ENCODE data around the gene CLK3. TPM values are rescaled to one million over a fixed set of nuclear protein-coding genes. Genes with fewer than 3 reads are reported as not detected.
"Not testable (repeated sequence)": the region's sequence is repeated elsewhere in the genome, so short reads cannot be mapped to it uniquely, and the experiment has no call there.

CLK3 gene
- total RNA-seq, 2 experiments from 2014 or later: 130 to 175 TPM

GRCh38 chr15:74629696-74630095, 14.1 kb downstream of the CLK3 start:
- H3K9me3 Mint-ChIP-seq (ENCODE audit: low read depth); H3K4me3 Mint-ChIP-seq; H3K27me3 Mint-ChIP-seq; POLR2A ChIA-PET; H3K4me1 Mint-ChIP-seq; DNase-seq; H3K27ac Mint-ChIP-seq; ATAC-seq: not testable (repeated sequence)
- CTCF ChIA-PET: interaction anchor here (0.7 to 21.2 kb wide), 4 partner anchors 8 to 254 kb away, joined by 3 to 458 read pairs (median 87); partner anchors contain the start of genes CLK3 and CSK
- H3K36me3 Mint-ChIP-seq (ENCODE audit: low read depth): peaks cover 36% of the 10 kb centered on the region
- intact Hi-C loops (cut with DNase I, micrococcal nuclease): loop anchor here in 1 of 2 experiments (10.0 kb wide), 1 partner anchor 325 kb away; the partner anchor contains the start of gene RPP25

GRCh38 chr15:74630284-74631086, 14.8 kb downstream of the CLK3 start:
- POLR2A ChIA-PET: interaction anchor here (0.6 to 1.7 kb wide), 2 partner anchors 13 to 175 kb away, joined by 3 to 5 read pairs; no protein-coding TSS in a partner anchor
- Mint-ChIP-seq H3K36me3 (ENCODE audit: low read depth) (peaks cover 35% of the 10 kb centered on the region), H3K27me3 (no peaks in the 10 kb centered on the region), H3K27ac (no peak overlapping the region), H3K4me1 (peaks cover 5% of the 10 kb centered on the region), H3K9me3 (ENCODE audit: low read depth) (no peaks in the 10 kb centered on the region), H3K4me3 (no peak overlapping the region)
- ATAC-seq: peak; percentile 16
- no peak for DNase-seq
- intact Hi-C loops (cut with DNase I, micrococcal nuclease): loop anchor here in 1 of 2 experiments (10.0 kb wide), 1 partner anchor 324 kb away; the partner anchor contains the start of gene RPP25
- CTCF ChIA-PET: interaction anchor here (0.5 to 21.2 kb wide), 14 partner anchors 9 to 321 kb away, joined by 3 to 458 read pairs (median 4); partner anchors contain the start of genes CLK3 and CSK

- H3K4me3 Mint-ChIP-seq: no peak overlapping the region
- intact Hi-C loops (cut with DNase I, micrococcal nuclease): loop anchor here in 1 of 2 experiments (10.0 kb wide), 1 partner anchor 324 kb away; the partner anchor contains the start of gene RPP25
- ChIA-PET CTCF (interaction anchor here (0.9 to 21.2 kb wide), 13 partner anchors 9 to 321 kb away, joined by 3 to 458 read pairs (median 5); partner anchors contain the start of genes CLK3, CSK and CYP1A1), POLR2A (interaction anchor here (0.6 to 1.7 kb wide), 2 partner anchors 13 to 837 kb away, joined by 3 to 5 read pairs; no protein-coding TSS in a partner anchor)
- H3K4me1 Mint-ChIP-seq: peaks cover 5% of the 10 kb centered on the region
- no peak for DNase-seq
- no peaks in the 10 kb centered on the region for H3K27me3 Mint-ChIP-seq
- H3K27ac Mint-ChIP-seq: no peak overlapping the region
- H3K36me3 Mint-ChIP-seq (ENCODE audit: low read depth): peaks cover 33% of the 10 kb centered on the region
- H3K9me3 Mint-ChIP-seq (ENCODE audit: low read depth): no peaks in the 10 kb centered on the region
- no peak for ATAC-seq
Measured at GRCh38 chr15:74631087-74631385, 15.4 kb downstream of the CLK3 start.

DNA sequence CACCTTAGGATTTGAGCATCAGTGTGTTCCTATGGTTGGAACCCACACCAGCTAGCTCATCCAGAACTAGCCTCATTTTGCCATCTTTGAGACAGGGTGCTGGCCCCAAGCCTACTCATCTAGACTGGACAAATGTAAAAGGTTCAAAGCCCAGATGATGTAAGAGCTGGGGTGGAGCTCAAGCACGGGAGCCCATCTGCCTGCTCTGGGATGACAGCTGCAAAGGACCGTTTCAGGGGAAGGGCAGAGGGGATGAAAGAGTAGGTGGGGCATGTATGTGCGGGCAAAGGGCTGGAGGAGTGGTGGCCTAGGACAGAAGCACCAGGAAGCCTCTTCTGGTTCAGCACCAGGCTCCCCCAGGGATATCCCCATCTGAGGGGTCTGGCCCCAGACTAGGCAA, 15.8 kb downstream of the CLK3 start:
- POLR2A ChIA-PET: interaction anchor here (0.6 to 1.7 kb wide), 3 partner anchors 14 to 836 kb away, joined by 3 to 5 read pairs (median 4); no protein-coding TSS in a partner anchor
- intact Hi-C loops (cut with DNase I, micrococcal nuclease): loop anchor here in 1 of 2 experiments (10.0 kb wide), 1 partner anchor 323 kb away; the partner anchor contains the start of gene RPP25

DNA sequence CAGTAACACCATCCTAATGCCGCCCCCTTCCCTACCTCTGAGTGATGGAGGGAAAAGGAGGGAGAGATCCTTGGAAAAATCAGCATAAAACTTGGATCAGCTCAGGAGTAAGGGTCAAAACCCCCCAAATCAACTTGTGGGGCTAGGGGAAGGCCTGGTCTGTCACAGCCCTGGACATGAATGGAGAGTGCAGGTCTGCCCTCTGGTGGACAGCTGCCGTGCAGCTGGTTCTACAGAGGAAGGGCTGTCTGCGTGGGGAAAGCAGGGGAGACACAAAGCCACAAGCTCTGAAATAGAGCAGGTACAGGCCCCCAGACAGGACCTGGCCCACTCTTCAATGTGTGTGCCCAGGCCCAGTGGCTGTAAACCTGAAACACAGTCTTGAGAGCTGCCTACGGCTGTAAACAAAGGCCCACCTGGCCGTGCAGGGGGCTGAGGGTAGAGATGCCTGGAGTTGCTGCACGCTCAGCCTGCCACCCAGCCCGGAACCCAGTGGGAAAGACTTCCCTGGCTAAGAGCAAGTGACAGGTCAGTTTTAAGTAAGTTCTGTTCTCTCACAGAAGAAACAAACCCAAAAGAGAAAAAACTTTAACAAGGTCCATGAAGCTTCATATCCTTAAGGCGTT, 16.4 kb downstream of the CLK3 start:
- H3K27ac Mint-ChIP-seq: no peak overlapping the region
- ChIA-PET POLR2A (interaction anchor here (0.7 to 1.7 kb wide), 2 partner anchors 14 to 139 kb away, joined by 4 to 5 read pairs; no protein-coding TSS in a partner anchor), CTCF (interaction anchor here (0.6 to 21.2 kb wide), 31 partner anchors 9 to 320 kb away, joined by 3 to 458 read pairs (median 4); partner anchors contain the start of genes ARID3B, CLK3, CSK and CYP1A1)
- no peaks in the 10 kb centered on the region for H3K27me3 Mint-ChIP-seq
- H3K9me3 Mint-ChIP-seq (ENCODE audit: low read depth): no peaks in the 10 kb centered on the region
- intact Hi-C loops (cut with DNase I, micrococcal nuclease): loop anchor here (1.0 to 10.0 kb wide), 2 partner anchors 259 to 323 kb away; partner anchors contain the start of gene RPP25 (in 1 of the 2)
- H3K36me3 Mint-ChIP-seq (ENCODE audit: low read depth): peaks cover 27% of the 10 kb centered on the region
- H3K4me3 Mint-ChIP-seq: no peak overlapping the region
- no peaks in the 10 kb centered on the region for H3K4me1 Mint-ChIP-seq
- DNase-seq (peak; percentile 79), ATAC-seq (peak; percentile 66)

More for the DNA sequence above, 15.8 kb downstream of the CLK3 start:
- DNase-seq (no peak), ATAC-seq (no peak)
- Mint-ChIP-seq H3K4me1 (peaks cover 1% of the 10 kb centered on the region), H3K36me3 (ENCODE audit: low read depth) (peaks cover 31% of the 10 kb centered on the region), H3K27me3 (no peaks in the 10 kb centered on the region), H3K9me3 (ENCODE audit: low read depth) (no peaks in the 10 kb centered on the region), H3K4me3 (no peak overlapping the region), H3K27ac (no peak overlapping the region)
- CTCF ChIA-PET: interaction anchor here (0.6 to 21.2 kb wide), 27 partner anchors 9 to 320 kb away, joined by 3 to 458 read pairs (median 4); partner anchors contain the start of genes ARID3B, CLK3, CSK and CYP1A1

GRCh38 chr15:74632601-74633000, 17.0 kb downstream of the CLK3 start:
- H3K4me1 Mint-ChIP-seq: no peaks in the 10 kb centered on the region
- H3K27me3 Mint-ChIP-seq: no peaks in the 10 kb centered on the region
- H3K9me3 Mint-ChIP-seq (ENCODE audit: low read depth): no peaks in the 10 kb centered on the region
- no peak overlapping the region for H3K27ac Mint-ChIP-seq
- POLR2A ChIA-PET: no interaction called here
- no peak for ATAC-seq
- intact Hi-C loops (cut with DNase I, micrococcal nuclease): loop anchor here (1.0 to 10.0 kb wide), 2 partner anchors 259 to 322 kb away; partner anchors contain the start of gene RPP25 (in 1 of the 2)
- no peak for DNase-seq
- no peak overlapping the region for H3K4me3 Mint-ChIP-seq
- CTCF ChIA-PET: interaction anchor here (0.5 to 21.2 kb wide), 26 partner anchors 9 to 673 kb away, joined by 3 to 458 read pairs (median 4); partner anchors contain the start of genes CLK3, CSK and CYP1A1
- H3K36me3 Mint-ChIP-seq (ENCODE audit: low read depth): peaks cover 25% of the 10 kb centered on the region

GRCh38 chr15:74633781-74634180, 18.1 kb downstream of the CLK3 start:
- ATAC-seq (no peak), DNase-seq (no peak)
- Mint-ChIP-seq H3K9me3 (ENCODE audit: low read depth) (no peaks in the 10 kb centered on the region), H3K36me3 (ENCODE audit: low read depth) (peaks cover 18% of the 10 kb centered on the region), H3K27ac (no peak overlapping the region), H3K4me1 (no peaks in the 10 kb centered on the region), H3K27me3 (no peaks in the 10 kb centered on the region), H3K4me3 (no peak overlapping the region)
- CTCF ChIA-PET: interaction anchor here (0.5 to 21.2 kb wide), 21 partner anchors 12 to 1228 kb away, joined by 3 to 458 read pairs (median 4); partner anchors contain the start of genes CLK3 and CSK
- intact Hi-C loops (cut with DNase I, micrococcal nuclease): loop anchor here in 1 of 2 experiments (10.0 kb wide), 1 partner anchor 321 kb away; the partner anchor contains the start of gene RPP25
- POLR2A ChIA-PET: interaction anchor here (0.7 kb wide), 1 partner anchor 136 kb away, joined by 3 read pairs; no protein-coding TSS in a partner anchor

DNA sequence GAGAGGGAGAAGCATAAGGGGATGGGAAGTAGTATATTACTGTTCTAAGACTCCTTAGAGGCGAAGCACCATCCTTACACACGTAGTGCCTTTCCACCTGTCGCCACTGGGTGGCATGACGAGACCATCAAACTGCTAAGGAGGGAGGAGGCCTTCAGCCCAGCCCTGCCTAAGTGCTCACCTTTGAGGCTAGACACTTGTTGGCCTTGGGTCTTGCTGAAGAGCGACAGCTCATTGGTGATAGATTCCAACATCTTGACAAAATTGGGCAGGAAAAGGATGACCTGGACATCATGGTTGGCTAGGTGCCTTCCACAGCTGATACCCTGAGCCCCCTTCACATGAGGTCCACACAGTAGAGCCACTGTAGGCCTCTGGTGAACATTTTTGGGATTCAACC, 19.6 kb downstream of the CLK3 start:
- H3K27ac Mint-ChIP-seq: no peak overlapping the region
- no peaks in the 10 kb centered on the region for H3K9me3 Mint-ChIP-seq (ENCODE audit: low read depth)
- ChIA-PET CTCF (interaction anchor here (0.5 to 21.2 kb wide), 33 partner anchors 11 to 590 kb away, joined by 3 to 458 read pairs (median 4); partner anchors contain the start of genes C15orf39, CLK3, CSK and CYP1A1), POLR2A (no interaction called here)
- H3K27me3 Mint-ChIP-seq: no peaks in the 10 kb centered on the region
- peaks cover 13% of the 10 kb centered on the region for H3K36me3 Mint-ChIP-seq (ENCODE audit: low read depth)
- DNase-seq (peak; percentile 87), ATAC-seq (peak; percentile 90)
- no peaks in the 10 kb centered on the region for H3K4me1 Mint-ChIP-seq
- intact Hi-C loops (cut with DNase I, micrococcal nuclease): loop anchor here (1.0 to 10.0 kb wide), 5 partner anchors 134 to 320 kb away; partner anchors contain the start of genes RPP25 (in 1 of the 2) and ULK3 (in 1 of the 2)
- H3K4me3 Mint-ChIP-seq: no peak overlapping the region

DNA sequence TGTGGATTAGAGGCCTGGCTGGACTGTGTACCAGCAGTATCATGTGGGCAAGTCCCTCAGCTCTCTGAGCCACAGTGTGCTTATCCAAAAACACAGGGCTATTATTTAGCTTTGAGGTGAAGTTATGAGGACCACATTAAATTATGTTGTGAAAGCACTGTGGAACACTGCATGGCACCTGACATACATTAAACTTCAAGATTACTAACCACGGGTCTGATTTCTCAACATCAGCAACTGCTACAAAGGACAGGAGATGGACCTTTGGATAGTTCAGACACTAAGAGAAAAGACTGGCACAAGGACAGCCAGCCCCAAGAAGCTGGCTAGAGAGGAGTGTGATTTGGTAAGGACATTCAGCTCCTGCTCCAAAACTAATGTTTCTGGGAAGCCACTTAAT, 21.3 kb downstream of the CLK3 start:
- DNase-seq (no peak), ATAC-seq (no peak)
- ChIA-PET POLR2A (no interaction called here), CTCF (interaction anchor here (0.5 to 21.2 kb wide), 11 partner anchors 9 to 641 kb away, joined by 3 to 458 read pairs (median 5); partner anchors contain the start of genes CLK3, CSK, CYP1A1 and FAM219B)
- H3K36me3 Mint-ChIP-seq (ENCODE audit: low read depth): peaks cover 13% of the 10 kb centered on the region
- no peaks in the 10 kb centered on the region for H3K27me3 Mint-ChIP-seq
- intact Hi-C loops (cut with DNase I, micrococcal nuclease): loop anchor here (5.0 to 10.0 kb wide), 3 partner anchors 205 to 318 kb away; partner anchors contain the start of genes RPP25 (in 1 of the 2) and ULK3 (in 1 of the 2)
- no peaks in the 10 kb centered on the region for H3K9me3 Mint-ChIP-seq (ENCODE audit: low read depth)
- H3K27ac Mint-ChIP-seq: no peak overlapping the region
- peaks cover 10% of the 10 kb centered on the region for H3K4me1 Mint-ChIP-seq
- no peak overlapping the region for H3K4me3 Mint-ChIP-seq

DNA sequence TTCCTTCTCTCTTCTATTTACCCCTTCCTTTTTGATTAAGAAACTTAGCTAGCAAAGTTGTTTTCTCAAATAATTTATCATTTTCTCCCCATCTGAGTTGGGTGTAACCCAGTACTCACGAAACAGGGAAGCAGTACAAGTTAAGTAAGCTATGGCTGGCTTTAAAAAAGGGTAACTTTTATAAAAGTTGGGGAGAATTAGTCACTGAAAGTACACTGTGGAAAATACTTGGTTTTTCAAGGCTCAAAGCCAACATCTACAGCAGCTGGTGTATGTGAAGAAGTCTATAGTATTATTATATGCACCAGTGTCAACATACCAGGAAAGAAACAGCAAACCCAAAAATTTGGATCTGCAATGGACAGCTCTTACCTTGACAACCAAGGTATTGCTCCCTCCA, 25.5 kb downstream of the CLK3 start:
- Mint-ChIP-seq H3K4me1 (peaks cover 15% of the 10 kb centered on the region), H3K36me3 (ENCODE audit: low read depth) (peaks cover 3% of the 10 kb centered on the region), H3K9me3 (ENCODE audit: low read depth) (no peaks in the 10 kb centered on the region), H3K4me3 (no peak overlapping the region), H3K27ac (peak overlapping the region; percentile 61), H3K27me3 (no peaks in the 10 kb centered on the region)
- ChIA-PET CTCF (interaction anchor here (0.6 to 21.2 kb wide), 11 partner anchors 9 to 160 kb away, joined by 3 to 458 read pairs (median 4); partner anchors contain the start of gene CSK), POLR2A (interaction anchor here (0.6 to 1.1 kb wide), 2 partner anchors 13 to 20 kb away, joined by 3 to 4 read pairs; no protein-coding TSS in a partner anchor)
- ATAC-seq (no peak), DNase-seq (no peak)
- intact Hi-C loops (cut with DNase I, micrococcal nuclease): no loop called here

Data from activated CD4-positive, alpha-beta T cell treated with anti-CD3 and anti-CD28 coated beads for 36 hours (primary cell).